GM12878 (cell line): Measurements from ENCODE around the gene MFSD6.

ENCODE experiments used
- CHD1 ChIP-seq: IDR thresholded peaks from 2 replicates; pipeline ENCODE4 v1.6.1; 2012; ENCODE audit warnings: low read depth, low read length, improper control_type of control experiment
- CTCF ChIP-seq, 3 experiments: IDR thresholded peaks in 2 of 3; conservative IDR thresholded peaks in 1 of 3; 2 replicates each; pipeline ENCODE4 v1.5.1; 2011; ENCODE audit warnings: low read depth in 3 of 3, low read length in 3 of 3, mild to moderate bottlenecking in 3 of 3, control low read depth in 2 of 3, moderate library complexity in 2 of 3, inconsistent platforms in 1 of 3, mixed read lengths in 1 of 3; ENCODE audit not compliant: control insufficient read depth in 2 of 3, insufficient read depth in 1 of 3; ENCODE audit errors: extremely low read depth in 1 of 3
- EZH2 ChIP-seq: IDR thresholded peaks from 2 replicates; pipeline ENCODE4 v1.6.1; 2012; ENCODE audit warnings: low read depth, mild to moderate bottlenecking, control low read depth, inconsistent platforms, low read length, borderline replicate concordance; ENCODE audit not compliant: control insufficient read depth
- POLR2A ChIP-seq: IDR thresholded peaks from 2 replicates; pipeline ENCODE4 v1.6.1; 2011; ENCODE audit warnings: low read depth, mild to moderate bottlenecking, low read length
- POLR2AphosphoS5 ChIP-seq: IDR thresholded peaks from 2 replicates; pipeline ENCODE4 v1.6.1; 2011; ENCODE audit warnings: mild to moderate bottlenecking, low read length, inconsistent platforms

- TF ChIP-seq POLR2A, result no peak
- TF ChIP-seq CHD1, result no peak
- no peak for TF ChIP-seq CTCF (IDR thresholded peaks at IDR 0.05 in 2 of 3, conservative IDR thresholded peaks at IDR 0.05 in 1 of 3; ENCODE audit: control insufficient read depth in 2 of 3, extremely low read depth in 1 of 3, insufficient read depth in 1 of 3, low read depth in 3 of 3, low read length in 3 of 3)
- TF ChIP-seq POLR2AphosphoS5, result no peak
- no peak for TF ChIP-seq EZH2
These were observed 34.9 kb downstream of the MFSD6 start for GRCh38 chr2:190443055-190443454.
